PFSK-1 (cell line): ENCODE results near the gene HNRNPU.

Experiments
- POLR2AphosphoS5 ChIP-seq: IDR thresholded peaks from 2 replicates; pipeline ENCODE4 v1.6.1; 2012; ENCODE audit warnings: low read depth, mild to moderate bottlenecking, control low read depth, low read length, moderate library complexity
- SIN3A ChIP-seq: IDR thresholded peaks from 2 replicates; pipeline ENCODE4 v1.6.1; 2012; ENCODE audit warnings: mild to moderate bottlenecking, low read length, moderate library complexity, borderline replicate concordance; ENCODE audit not compliant: insufficient read depth
- TAF1 ChIP-seq: IDR thresholded peaks from 2 replicates; pipeline ENCODE4 v1.6.1; 2012; ENCODE audit warnings: low read length, control low read depth, borderline replicate concordance; ENCODE audit not compliant: insufficient read depth
- TF ChIP-seq, protein P1 (sequence below), 2 experiments: IDR thresholded peaks; 2 replicates each; pipeline versions ENCODE4 v1.6.1 to v1.8.0; 2011 to 2012; ENCODE audit warnings: low read depth in 2 of 2, low read length in 2 of 2, control low read depth in 1 of 2, inconsistent platforms in 1 of 2, mild to moderate bottlenecking in 1 of 2, moderate library complexity in 1 of 2; ENCODE audit not compliant: insufficient read depth in 1 of 2

DNA sequence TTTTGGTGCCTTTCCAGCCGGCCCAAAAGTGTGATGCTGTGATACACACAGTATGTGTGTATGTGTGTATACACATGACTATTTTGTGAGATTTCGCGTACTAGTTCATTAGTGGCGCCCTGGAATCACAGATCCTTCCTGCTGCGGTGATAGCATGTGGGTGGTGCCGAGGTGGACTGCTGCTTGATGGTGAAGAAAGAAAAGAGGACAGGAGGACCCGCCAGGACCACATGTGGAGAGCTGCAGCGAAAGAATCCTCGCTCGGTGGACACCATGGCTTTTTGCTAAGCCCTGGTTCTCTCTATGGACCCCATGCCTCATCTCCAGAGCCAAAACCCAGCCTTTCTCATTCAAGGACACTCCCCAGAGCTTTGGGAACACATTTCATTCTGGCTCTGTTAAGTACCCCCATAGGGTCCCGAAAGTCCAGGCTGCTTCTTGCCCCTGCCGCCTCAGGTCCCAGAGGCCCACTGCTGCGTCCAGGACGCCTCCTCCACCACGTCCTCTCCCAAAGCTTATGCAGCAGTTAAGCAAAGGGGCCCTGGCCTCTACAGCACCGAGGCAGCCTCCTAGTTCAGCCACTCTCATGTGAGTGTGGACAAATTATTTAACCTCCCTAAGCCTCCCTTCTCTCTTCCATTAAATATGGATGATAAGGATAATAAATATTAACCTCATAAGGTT is 61.6 kb downstream of the HNRNPU start:
- TF ChIP-seq, protein P1, sequence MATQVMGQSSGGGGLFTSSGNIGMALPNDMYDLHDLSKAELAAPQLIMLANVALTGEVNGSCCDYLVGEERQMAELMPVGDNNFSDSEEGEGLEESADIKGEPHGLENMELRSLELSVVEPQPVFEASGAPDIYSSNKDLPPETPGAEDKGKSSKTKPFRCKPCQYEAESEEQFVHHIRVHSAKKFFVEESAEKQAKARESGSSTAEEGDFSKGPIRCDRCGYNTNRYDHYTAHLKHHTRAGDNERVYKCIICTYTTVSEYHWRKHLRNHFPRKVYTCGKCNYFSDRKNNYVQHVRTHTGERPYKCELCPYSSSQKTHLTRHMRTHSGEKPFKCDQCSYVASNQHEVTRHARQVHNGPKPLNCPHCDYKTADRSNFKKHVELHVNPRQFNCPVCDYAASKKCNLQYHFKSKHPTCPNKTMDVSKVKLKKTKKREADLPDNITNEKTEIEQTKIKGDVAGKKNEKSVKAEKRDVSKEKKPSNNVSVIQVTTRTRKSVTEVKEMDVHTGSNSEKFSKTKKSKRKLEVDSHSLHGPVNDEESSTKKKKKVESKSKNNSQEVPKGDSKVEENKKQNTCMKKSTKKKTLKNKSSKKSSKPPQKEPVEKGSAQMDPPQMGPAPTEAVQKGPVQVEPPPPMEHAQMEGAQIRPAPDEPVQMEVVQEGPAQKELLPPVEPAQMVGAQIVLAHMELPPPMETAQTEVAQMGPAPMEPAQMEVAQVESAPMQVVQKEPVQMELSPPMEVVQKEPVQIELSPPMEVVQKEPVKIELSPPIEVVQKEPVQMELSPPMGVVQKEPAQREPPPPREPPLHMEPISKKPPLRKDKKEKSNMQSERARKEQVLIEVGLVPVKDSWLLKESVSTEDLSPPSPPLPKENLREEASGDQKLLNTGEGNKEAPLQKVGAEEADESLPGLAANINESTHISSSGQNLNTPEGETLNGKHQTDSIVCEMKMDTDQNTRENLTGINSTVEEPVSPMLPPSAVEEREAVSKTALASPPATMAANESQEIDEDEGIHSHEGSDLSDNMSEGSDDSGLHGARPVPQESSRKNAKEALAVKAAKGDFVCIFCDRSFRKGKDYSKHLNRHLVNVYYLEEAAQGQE (IDR thresholded peaks at IDR 0.05; ENCODE audit: insufficient read depth in 1 of 2, low read depth in 2 of 2, low read length in 2 of 2): no peak
- TF ChIP-seq TAF1 (no peak), POLR2AphosphoS5 (no peak), SIN3A (no peak)
